GM19193 (cell line): ENCODE data around the gene UBXN6.
A peak's percentile ranks its signal among the peaks of the same experiment; 100 is the strongest.

Experiments
- POLR2A ChIP-seq: IDR thresholded peaks from 4 replicates; pipeline ENCODE4 v1.6.1; 2011; ENCODE audit not compliant: insufficient read depth, insufficient read length; ENCODE audit errors: extremely low read depth

UBXN6 gene

GRCh38 chr19:4474514-4475022, 17.0 kb upstream of the UBXN6 start:
- TF ChIP-seq POLR2A = no peak

DNA sequence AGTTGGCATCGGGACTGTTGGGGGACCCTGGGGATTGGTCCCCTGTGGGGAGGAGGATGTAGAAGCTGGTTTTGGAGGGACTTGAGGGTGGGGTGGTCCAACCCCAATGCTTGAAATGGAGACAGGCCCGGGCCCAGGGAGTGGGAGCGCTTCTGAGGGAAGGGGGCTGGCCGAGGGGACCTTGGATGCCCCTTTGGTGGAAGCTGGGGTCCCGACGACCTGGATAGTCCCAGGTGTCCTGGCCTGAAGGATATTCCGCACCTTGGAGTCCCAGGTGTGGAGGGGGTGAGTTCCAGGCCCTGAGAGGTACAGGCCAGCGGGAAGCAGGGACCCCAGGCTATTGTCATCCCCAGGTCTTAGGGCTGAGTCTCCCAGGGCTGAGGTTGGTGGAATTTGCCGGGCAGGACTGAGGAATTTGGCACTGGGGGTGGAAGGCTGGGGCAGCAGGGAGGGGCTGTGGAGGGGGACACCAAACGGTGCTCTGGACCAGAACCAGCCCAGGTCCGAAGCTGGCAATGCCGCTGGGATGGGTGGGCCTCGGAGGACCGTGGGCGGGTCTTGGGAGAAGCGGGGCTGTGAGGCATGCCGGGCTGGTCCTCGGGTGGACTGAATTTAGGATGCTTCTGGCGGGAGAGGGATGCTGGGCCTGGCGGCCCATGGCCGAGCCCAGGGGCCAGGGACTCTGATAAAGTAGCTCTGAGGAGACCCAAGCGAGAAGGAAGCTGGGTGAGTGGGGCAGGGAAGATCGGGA, 16.3 kb upstream of the UBXN6 start:
- no peak for TF ChIP-seq POLR2A

DNA sequence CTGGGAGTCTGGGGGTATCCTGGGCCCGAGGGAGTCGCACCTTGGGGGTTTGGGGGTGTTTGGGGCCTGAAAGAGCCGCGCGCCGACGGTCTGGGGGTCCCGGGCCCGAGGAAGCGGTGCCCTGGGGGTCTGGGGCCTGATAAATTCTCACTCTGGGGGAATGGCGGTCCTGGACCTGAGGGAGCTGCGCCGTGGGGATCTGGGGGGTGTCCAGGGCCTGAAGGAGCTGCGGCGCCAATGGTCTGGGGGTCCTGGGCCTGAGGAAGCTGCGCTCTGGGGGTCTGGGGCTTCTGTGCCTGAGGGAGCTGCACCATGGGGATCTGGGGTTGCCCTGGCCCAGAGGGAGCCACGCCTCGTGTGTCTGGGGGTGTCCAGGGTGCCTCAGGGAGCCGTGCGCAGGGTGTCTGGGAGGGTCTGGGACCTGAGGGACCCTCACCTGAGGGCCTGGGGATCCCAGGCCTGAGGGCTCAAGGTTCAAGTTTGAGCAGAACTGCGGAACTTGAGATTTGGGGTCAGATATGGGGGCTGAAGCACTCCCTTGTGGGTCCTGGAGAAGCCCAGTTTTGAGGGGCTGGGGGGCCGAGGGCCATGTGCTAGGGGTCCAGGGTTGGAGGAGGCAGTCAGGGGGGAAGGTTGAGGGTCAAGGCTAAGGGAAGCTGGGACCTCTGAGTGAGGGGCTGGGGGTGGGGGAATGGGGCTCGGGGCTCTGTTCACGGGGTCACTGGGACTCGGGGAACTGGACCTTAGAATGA, 15.6 kb upstream of the UBXN6 start:
- no peak for TF ChIP-seq POLR2A

DNA sequence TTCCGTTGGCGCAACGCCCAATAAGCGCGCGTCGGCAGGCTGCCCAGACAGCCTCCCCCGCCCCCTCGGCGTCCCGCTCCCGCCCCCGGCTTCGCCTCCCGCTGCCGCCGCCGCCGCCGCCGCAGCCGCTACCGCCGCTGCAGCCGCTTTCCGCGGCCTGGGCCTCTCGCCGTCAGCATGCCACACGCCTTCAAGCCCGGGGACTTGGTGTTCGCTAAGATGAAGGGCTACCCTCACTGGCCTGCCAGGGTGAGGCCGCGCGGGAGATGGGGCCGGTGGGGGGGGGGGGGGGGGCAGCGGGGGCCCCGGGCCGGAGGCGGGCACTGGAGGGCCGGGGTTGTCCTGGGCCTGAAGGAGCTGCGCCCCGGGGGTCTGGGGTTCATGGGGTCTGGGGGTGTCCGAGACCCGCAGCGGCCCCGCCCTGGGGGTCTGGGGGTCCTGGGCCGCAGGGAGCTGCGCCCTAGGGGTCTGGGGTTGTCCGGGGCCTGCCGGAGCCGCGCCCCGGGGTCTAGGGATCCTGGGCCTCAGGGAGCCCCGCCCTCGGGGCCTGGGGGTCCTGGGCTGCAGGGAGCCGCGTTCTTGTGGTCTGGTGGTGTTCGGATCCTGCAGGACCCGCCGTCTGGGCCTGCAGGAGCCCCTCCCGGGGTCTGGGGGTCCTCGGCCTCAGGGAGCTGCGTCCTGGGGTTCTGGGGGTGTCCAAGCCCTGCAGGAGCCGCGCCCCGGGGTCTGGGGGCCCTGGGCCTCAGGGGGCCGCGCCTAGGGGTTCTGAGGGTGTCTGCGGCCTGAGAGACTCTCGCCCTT, 14.8 kb upstream of the UBXN6 start, which contains the start of gene HDGFL2:
HDGFL2 (plus strand) TSS at position 124 of the 801 bp plus-strand sequence; CDS start at position 178, 54 bp downstream.
- TF ChIP-seq POLR2A = peak; percentile 28

GRCh38 chr19:4471403-4472173, 14.0 kb upstream of the UBXN6 start:
- no peak for TF ChIP-seq POLR2A

- no peak for TF ChIP-seq POLR2A
Observed at GRCh38 chr19:4467835-4468234, 10.2 kb upstream of the UBXN6 start.

DNA sequence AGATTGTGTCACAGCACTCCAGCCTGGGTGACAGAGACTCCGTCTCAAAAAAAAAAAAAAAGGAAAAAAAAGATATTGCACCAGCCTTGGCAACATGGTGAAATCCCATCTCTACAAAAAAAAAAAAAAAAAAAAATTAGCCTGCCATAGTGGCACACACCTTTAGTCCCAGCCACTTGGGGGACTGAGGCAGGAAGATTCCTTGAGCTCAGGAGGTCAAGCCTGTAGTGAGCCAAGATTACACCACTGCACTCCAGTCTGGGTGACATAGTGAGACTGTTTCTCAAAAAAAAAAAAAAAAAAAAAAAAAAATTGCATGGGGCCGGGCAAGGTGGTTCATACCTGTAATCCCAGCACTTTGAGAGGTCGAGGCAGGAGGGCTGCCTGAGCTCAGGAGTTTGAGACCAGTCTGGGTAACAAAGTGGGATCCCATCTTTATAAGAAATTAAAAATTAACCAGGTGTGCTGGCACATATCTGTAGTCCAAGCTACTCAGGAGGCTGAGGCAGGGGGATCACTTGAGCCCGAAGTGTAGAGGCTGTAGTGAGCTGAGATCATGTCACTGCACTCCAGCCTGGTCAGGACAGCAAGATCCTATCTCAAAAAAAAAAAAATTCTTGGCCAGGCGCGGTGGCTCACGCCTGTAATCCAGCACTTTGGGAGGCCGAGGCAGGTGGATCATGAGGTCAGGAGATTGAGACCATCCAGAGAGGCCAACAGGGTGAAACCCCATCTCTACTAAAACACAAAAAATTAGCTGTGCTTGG, 7.4 kb upstream of the UBXN6 start:
- no peak for TF ChIP-seq POLR2A

DNA sequence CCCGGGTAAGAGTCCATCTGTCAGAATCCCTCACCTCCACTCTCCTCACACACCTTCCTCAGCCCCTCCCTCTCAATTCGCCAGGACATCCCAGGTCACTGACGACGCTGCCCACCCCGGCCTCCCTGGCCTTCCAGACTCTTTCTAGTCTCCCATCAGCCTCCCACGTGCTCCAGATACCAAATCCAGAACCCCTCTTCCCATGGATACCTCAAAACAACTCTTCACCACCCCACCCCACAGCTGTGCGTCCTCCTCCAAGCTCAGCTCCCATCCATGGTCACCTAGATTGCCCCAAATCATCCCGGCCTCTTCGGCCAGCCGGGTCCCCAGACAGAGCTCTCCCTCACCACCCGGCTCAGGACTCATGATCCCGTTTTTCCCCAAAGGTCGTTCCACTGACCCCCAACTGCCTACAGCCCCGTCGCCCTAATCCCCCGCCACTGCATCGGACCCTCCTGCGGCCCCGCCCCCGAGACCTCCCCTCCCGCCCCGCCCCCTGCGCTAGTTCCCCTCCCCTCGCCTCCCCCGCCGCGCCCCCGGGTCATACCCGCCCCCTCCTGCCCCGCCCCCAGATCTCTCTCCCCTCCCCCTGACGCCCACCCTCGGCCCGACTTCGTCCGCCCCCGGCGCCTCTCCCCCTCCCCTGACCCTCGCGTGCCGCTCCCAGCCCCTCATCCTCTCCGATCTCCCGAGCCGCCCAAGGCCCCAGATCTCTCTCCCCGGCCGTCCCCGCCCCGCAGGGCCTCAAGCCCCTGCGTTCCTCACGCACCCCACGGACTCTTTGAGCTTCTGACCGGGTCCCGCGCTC, 546 bp downstream of the UBXN6 start:
- no peak for TF ChIP-seq POLR2A

GRCh38 chr19:4456476-4456842, 1.1 kb downstream of the UBXN6 start:
- no peak for TF ChIP-seq POLR2A

GRCh38 chr19:4455719-4456475, 1.7 kb downstream of the UBXN6 start:
- no peak for TF ChIP-seq POLR2A

- no peak for TF ChIP-seq POLR2A
Observed at GRCh38 chr19:4454747-4455718, 2.6 kb downstream of the UBXN6 start.
